ENCODE results near the gene MEF2C.

DNA sequence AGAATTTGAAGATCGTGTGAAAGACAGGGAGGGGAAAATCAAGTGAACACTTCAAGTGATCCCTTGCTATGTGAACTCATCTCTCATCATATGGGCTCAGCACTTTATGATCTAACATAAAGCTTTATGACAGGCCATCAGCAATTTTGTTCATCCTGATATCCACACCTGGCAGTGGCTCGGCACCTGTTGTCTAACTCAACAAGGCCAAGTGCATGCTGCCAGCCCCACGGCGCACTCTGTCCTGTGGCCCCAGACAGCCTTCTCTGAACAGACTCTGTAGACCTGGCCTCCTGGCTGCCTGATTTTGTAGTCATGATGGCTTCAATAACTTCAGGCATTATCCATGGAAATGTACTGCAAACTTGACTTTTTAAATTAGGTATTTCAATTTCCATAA, 106.3 kb downstream of the MEF2C start:
- TF ChIP-seq, protein P1, sequence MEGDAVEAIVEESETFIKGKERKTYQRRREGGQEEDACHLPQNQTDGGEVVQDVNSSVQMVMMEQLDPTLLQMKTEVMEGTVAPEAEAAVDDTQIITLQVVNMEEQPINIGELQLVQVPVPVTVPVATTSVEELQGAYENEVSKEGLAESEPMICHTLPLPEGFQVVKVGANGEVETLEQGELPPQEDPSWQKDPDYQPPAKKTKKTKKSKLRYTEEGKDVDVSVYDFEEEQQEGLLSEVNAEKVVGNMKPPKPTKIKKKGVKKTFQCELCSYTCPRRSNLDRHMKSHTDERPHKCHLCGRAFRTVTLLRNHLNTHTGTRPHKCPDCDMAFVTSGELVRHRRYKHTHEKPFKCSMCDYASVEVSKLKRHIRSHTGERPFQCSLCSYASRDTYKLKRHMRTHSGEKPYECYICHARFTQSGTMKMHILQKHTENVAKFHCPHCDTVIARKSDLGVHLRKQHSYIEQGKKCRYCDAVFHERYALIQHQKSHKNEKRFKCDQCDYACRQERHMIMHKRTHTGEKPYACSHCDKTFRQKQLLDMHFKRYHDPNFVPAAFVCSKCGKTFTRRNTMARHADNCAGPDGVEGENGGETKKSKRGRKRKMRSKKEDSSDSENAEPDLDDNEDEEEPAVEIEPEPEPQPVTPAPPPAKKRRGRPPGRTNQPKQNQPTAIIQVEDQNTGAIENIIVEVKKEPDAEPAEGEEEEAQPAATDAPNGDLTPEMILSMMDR (IDR thresholded peaks at IDR 0.05; ENCODE audit: low read depth, low read length, poor library complexity, severe bottlenecking) = no peak
- TF ChIP-seq EZH2phosphoT487 (IDR thresholded peaks at IDR 0.05; ENCODE audit: borderline replicate concordance, low read length) = no peak

All from DOHH2 (cell line).